HCT116 (cell line): ENCODE measurements around the gene KCNC3. TPM values are rescaled to one million over a fixed set of nuclear protein-coding genes. Genes with fewer than 3 reads are reported as not detected.

Experiments used
- ATAC-seq: fragments of 200-7000 bp; cut with Tn5 transposase; 2 replicates; pipeline ENCODE4 v1.9.1; 2020; ENCODE audit warnings: mild to moderate bottlenecking, moderate library complexity
- BruUV-seq: library from RNA; stranded (reverse); fragments of 400-500 nt; replicated peaks from 2 replicates; lab custom pipeline; 2021; lab: Mats Ljungman, UMichigan
- CTCF ChIA-PET: fragments of 300-600 bp; sonication (Branson Sonifier 250); formaldehyde crosslinking; loops from one replicate; lab custom pipeline; 2021; ENCODE audit warnings: antibody characterized with exemption; lab: Charles Lee
- POLR2A ChIA-PET: fragments of 300-600, 350-600 bp; sonication (Branson Sonifier 250); formaldehyde crosslinking; loops from one replicate; lab custom pipeline; 2021; ENCODE audit warnings: antibody characterized with exemption; lab: Charles Lee
- RAD21 ChIA-PET, 2 experiments: fragments of 300-600 bp; sonication (Branson Sonifier 250); formaldehyde crosslinking; loops; one replicate each; lab custom pipeline; 2023; ENCODE audit warnings: low total read pairs in 2 of 2; ENCODE audit not compliant: uncharacterized antibody in 2 of 2, unreplicated experiment in 2 of 2, low non-redundant PET in 1 of 2; lab: Charles Lee
- DNase-seq: peaks from one replicate; pipeline ENCODE4 v3.0.0-alpha.2; 2010; ENCODE audit warnings: low read depth, low spot score
- H2AFZ ChIP-seq: fragments of 200-600 bp; shearing (Covaris generic), sonication (generic); 2 replicates; pipeline ENCODE4 v1.6.1; 2017; ENCODE audit warnings: low read depth, mixed run types, mixed read lengths, antibody characterized with exemption, low read length; ENCODE audit not compliant: poor library complexity, severe bottlenecking
- H3K27ac ChIP-seq: 2 replicates; pipeline ENCODE4 v1.5.1; 2012; ENCODE audit warnings: low read depth, low read length
- H3K27me3 ChIP-seq: fragments of 200-600 bp; sonication (generic); 2 replicates; pipeline ENCODE4 v1.6.1; 2016; ENCODE audit warnings: mixed run types, low read length, mixed read lengths; ENCODE audit not compliant: insufficient read depth
- H3K36me3 ChIP-seq, 2 experiments: fragments of 200-500 bp in 1 of 2; fragments of 200-600 bp in 1 of 2; sonication (Bioruptor generic) in 1 of 2; sonication (generic) in 1 of 2; 2 replicates each; pipeline versions ENCODE4 v1.5.1 to v1.6.1; 2014 to 2016; ENCODE audit warnings: low read length in 2 of 2, inconsistent platforms in 1 of 2, mixed read lengths in 1 of 2, mixed run types in 1 of 2; ENCODE audit not compliant: insufficient read depth in 2 of 2, control insufficient read depth in 1 of 2
- H3K4me1 ChIP-seq, 2 experiments: fragments of 200-600 bp in 1 of 2; sonication (generic) in 1 of 2; 2 replicates each; pipeline versions ENCODE4 v1.5.1 to v1.6.1; 2012 to 2017; ENCODE audit warnings: low read length in 2 of 2, inconsistent platforms in 1 of 2, mild to moderate bottlenecking in 1 of 2, mixed read lengths in 1 of 2, mixed run types in 1 of 2, moderate library complexity in 1 of 2; ENCODE audit not compliant: insufficient read depth in 2 of 2, control insufficient read depth in 1 of 2
- H3K4me2 ChIP-seq: fragments of 200-600 bp; sonication (generic); 2 replicates; pipeline ENCODE4 v1.6.1; 2017; ENCODE audit warnings: mixed run types, low read length, mixed read lengths
- H3K4me3 ChIP-seq, 2 experiments: fragments of 200-600 bp in 1 of 2; sonication (generic) in 1 of 2; replicated peaks in 1 of 2; 2 replicates each; pipeline ENCODE4 v1.5.1; 2011 to 2016; ENCODE audit warnings: low read length in 2 of 2, control low read depth in 1 of 2, low read depth in 1 of 2, mild to moderate bottlenecking in 1 of 2, mixed read lengths in 1 of 2, mixed run types in 1 of 2
- H3K79me2 ChIP-seq: fragments of 200-600 bp; sonication (generic); 2 replicates; pipeline ENCODE4 v1.6.1; 2017; ENCODE audit warnings: mild to moderate bottlenecking, mixed run types, low read length, moderate library complexity, mixed read lengths; ENCODE audit not compliant: insufficient read depth
- H3K9ac ChIP-seq: fragments of 200-600 bp; sonication (generic); 2 replicates; pipeline ENCODE4 v1.6.1; 2016; ENCODE audit warnings: low read length, mixed read lengths
- H3K9me2 ChIP-seq: fragments of 200-600 bp; sonication (generic), shearing (Covaris generic); 2 replicates; pipeline ENCODE4 v1.6.1; 2017; ENCODE audit warnings: mixed run types, mild to moderate bottlenecking, moderate library complexity; ENCODE audit not compliant: insufficient read depth
- H3K9me3 ChIP-seq, 2 experiments: fragments of 200-500 bp in 1 of 2; fragments of 200-600 bp in 1 of 2; sonication (Bioruptor generic) in 1 of 2; sonication (generic) in 1 of 2; 2 replicates each; pipeline ENCODE4 v1.6.1; 2014 to 2017; ENCODE audit warnings: low read length in 2 of 2, mixed read lengths in 2 of 2, inconsistent platforms in 1 of 2, low read depth in 1 of 2, mild to moderate bottlenecking in 1 of 2, mixed run types in 1 of 2, moderate library complexity in 1 of 2; ENCODE audit not compliant: control insufficient read depth in 1 of 2, insufficient read depth in 1 of 2
- H4K20me1 ChIP-seq: fragments of 200-600 bp; sonication (generic), shearing (Covaris generic); 2 replicates; pipeline ENCODE4 v1.6.1; 2017; ENCODE audit warnings: mixed run types, mild to moderate bottlenecking, moderate library complexity; ENCODE audit not compliant: insufficient read depth
- CBX3 ChIP-seq: IDR thresholded peaks from 2 replicates; pipeline ENCODE4 v1.6.1; 2012; ENCODE audit warnings: low read depth
- CEBPB ChIP-seq: IDR thresholded peaks from 2 replicates; pipeline ENCODE4 v1.6.1; 2012; ENCODE audit warnings: low read depth
- ELF1 ChIP-seq: IDR thresholded peaks from 2 replicates; pipeline ENCODE4 v1.6.1; 2012; ENCODE audit warnings: low read depth, borderline replicate concordance
- EZH2 ChIP-seq: fragments of 200-600 bp; sonication (generic); IDR thresholded peaks from 2 replicates; pipeline ENCODE4 v1.6.1; 2017; ENCODE audit warnings: antibody characterized with exemption, mixed run types
- EZH2phosphoT487 ChIP-seq: fragments of 200-600 bp; IDR thresholded peaks from 2 replicates; pipeline ENCODE4 v1.6.1; 2018; ENCODE audit warnings: antibody characterized with exemption, borderline replicate concordance
- SRF ChIP-seq: IDR thresholded peaks from 2 replicates; pipeline ENCODE4 v1.6.1; 2012; ENCODE audit warnings: low read depth
- YY1 ChIP-seq: IDR thresholded peaks from 2 replicates; pipeline ENCODE4 v1.6.1; 2011; ENCODE audit warnings: low read length, low read depth, moderate library complexity, mild to moderate bottlenecking; ENCODE audit not compliant: insufficient replicate concordance; ENCODE audit errors: extremely low read depth
- ZFX ChIP-seq: fragments of 450-650 bp; IDR thresholded peaks from 2 replicates; pipeline ENCODE4 v1.6.1; 2017
- ZNF274 ChIP-seq: fragments of 200-500 bp; sonication (Bioruptor generic); IDR thresholded peaks from 2 replicates; pipeline ENCODE4 v1.6.1; 2014; ENCODE audit warnings: mild to moderate bottlenecking, low read depth, low read length, inconsistent platforms
- intact Hi-C: fragments of 100-400 bp; cut with micrococcal nuclease; formaldehyde crosslinking; loops from 2 replicates; pipeline ENCODE4 v1.10.0; 2022
- total RNA-seq: library from RNA; stranded (reverse); gene quantifications from one replicate; pipeline ENCODE4 v1.2.1, GENCODE V29; 2021; ENCODE audit not compliant: unreplicated experiment
- TF ChIP-seq, protein P1 (sequence below): IDR thresholded peaks from 2 replicates; pipeline ENCODE4 v1.6.1; 2012; ENCODE audit warnings: low read depth

Gene KCNC3
- total RNA-seq, 1 experiment from 2014 or later = 6.9 TPM

DNA sequence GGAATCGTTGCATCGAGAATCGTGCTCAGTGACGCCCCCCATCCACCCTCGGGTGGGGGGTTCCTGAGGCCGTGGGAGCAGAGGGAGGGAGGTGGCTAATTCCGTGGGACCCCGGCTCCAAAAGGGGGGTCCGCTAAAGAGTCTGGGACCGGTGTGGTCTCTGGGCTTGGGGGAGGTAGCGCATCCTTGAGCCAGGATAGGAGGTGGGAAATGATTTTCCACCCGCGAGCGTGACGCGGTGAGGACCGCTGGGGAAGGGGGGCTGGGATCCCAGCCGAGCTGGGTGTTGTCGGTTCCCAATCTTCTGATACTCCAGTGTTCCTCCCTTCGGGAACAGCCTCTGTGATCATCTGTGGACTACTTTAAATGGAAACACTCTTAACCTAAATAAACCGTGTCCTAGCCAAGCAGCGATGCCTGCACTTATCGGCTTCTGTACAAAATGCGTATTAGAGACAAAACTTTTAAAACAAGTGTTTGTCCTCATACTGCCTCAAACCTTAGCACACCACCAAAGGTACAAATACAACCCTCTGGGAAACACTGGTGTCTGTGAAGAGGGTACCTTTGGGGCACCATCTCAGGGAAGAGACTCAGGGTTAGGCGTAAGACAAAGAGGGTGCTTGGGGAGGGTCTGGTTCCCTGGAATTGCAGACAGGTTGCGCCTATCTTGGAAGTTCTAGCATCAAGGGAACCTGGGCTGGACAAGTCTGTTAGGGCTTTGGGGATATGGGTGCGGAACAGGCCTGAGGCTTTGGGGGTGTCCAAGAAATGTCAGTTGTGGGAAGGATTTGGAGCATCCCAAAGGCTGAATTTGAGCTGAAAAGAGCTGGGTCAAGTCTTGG lies 16.0 kb downstream of the KCNC3 start:
- no peak overlapping the region for H3K4me3 ChIP-seq
- no peaks in the 10 kb centered on the region for H3K36me3 ChIP-seq
- intact Hi-C loops = no loop called here
- H3K4me1 ChIP-seq = peaks cover 0 to 4% of the 10 kb centered on the region in 2 experiments; a peak in 1 of 4 replicates
- ChIA-PET CTCF (no interaction called here), POLR2A (no interaction called here), RAD21 (no interaction called here)
- no peak overlapping the region for H3K27ac ChIP-seq
- no peak overlapping the region for H3K4me2 ChIP-seq
- no peaks in the 10 kb centered on the region for H3K79me2 ChIP-seq
- no peaks in the 10 kb centered on the region for H3K9me2 ChIP-seq
- DNase-seq (no peak), ATAC-seq (no peak)
- no peaks in the 10 kb centered on the region for H3K27me3 ChIP-seq
- no TSS peak for BruUV-seq
- no peaks in the 10 kb centered on the region for H4K20me1 ChIP-seq
- no peak overlapping the region for H3K9ac ChIP-seq
- TF ChIP-seq YY1 = no peak
- TF ChIP-seq SRF = no peak
- TF ChIP-seq EZH2phosphoT487 = no peak
- TF ChIP-seq ELF1 = no peak
- TF ChIP-seq ZFX = no peak
- no peak for TF ChIP-seq CBX3
- TF ChIP-seq ZNF274 = no peak
- TF ChIP-seq, protein P1, sequence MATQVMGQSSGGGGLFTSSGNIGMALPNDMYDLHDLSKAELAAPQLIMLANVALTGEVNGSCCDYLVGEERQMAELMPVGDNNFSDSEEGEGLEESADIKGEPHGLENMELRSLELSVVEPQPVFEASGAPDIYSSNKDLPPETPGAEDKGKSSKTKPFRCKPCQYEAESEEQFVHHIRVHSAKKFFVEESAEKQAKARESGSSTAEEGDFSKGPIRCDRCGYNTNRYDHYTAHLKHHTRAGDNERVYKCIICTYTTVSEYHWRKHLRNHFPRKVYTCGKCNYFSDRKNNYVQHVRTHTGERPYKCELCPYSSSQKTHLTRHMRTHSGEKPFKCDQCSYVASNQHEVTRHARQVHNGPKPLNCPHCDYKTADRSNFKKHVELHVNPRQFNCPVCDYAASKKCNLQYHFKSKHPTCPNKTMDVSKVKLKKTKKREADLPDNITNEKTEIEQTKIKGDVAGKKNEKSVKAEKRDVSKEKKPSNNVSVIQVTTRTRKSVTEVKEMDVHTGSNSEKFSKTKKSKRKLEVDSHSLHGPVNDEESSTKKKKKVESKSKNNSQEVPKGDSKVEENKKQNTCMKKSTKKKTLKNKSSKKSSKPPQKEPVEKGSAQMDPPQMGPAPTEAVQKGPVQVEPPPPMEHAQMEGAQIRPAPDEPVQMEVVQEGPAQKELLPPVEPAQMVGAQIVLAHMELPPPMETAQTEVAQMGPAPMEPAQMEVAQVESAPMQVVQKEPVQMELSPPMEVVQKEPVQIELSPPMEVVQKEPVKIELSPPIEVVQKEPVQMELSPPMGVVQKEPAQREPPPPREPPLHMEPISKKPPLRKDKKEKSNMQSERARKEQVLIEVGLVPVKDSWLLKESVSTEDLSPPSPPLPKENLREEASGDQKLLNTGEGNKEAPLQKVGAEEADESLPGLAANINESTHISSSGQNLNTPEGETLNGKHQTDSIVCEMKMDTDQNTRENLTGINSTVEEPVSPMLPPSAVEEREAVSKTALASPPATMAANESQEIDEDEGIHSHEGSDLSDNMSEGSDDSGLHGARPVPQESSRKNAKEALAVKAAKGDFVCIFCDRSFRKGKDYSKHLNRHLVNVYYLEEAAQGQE = no peak
- TF ChIP-seq EZH2 = no peak
- no peak for TF ChIP-seq CEBPB
- no peak overlapping the region for H2AFZ ChIP-seq
- H3K9me3 ChIP-seq = no peaks in the 10 kb centered on the region
